ENCODE data around the gene ASXL1.
"Not testable (repeated sequence)": the region's sequence is repeated elsewhere in the genome, so short reads cannot be mapped to it uniquely, and the experiment has no call there.

ASXL1 gene

DNA sequence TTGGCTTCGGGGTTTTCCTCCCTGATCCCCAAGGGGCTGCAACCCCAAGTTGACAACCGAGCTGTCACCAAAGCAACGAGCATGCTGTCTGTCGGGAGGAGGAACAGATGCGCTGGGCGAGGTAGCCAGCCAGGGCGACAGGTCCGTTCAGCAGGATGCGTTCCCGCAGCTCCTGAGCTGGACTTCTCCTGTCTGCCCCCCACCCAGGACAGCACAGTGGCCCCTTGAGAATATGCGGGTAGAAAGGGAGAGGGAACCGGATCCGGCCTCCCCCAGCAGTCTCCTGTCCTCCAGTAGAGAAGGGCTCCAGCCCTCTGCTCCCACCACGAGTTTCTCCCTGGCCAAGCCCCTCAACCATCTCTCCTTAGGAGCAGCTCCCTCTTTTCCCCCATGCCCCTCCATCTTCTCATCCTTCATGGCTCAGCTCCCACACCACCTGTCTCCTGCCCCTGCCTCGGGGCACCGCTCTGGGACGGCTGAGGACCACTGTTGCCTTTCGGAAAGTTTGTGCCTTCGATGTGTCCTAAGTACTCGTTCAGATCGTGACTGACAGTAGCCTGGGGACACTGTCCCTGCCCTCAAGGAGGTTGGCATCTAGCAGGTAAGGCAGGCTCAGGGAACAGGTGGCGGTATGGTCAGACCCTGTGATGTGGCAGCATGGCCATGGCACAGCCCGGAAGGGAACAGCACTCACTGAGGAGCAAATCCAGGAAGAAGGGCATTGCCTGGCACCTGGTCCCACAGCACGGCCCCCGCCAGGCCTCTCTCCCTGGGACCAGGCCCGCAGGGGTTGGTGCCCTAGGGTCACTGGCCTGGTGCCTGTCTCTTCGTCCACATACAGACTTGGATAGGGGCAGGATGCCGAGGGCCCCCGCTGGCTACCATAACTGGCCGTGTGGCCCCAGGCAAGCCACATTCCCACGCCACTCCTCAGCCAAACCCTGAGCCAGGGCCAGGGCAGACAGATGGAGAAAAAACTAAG lies 96.3 kb downstream of the ASXL1 start:
- DNase-seq (ENCODE audit: low read depth), result no peak

DNA sequence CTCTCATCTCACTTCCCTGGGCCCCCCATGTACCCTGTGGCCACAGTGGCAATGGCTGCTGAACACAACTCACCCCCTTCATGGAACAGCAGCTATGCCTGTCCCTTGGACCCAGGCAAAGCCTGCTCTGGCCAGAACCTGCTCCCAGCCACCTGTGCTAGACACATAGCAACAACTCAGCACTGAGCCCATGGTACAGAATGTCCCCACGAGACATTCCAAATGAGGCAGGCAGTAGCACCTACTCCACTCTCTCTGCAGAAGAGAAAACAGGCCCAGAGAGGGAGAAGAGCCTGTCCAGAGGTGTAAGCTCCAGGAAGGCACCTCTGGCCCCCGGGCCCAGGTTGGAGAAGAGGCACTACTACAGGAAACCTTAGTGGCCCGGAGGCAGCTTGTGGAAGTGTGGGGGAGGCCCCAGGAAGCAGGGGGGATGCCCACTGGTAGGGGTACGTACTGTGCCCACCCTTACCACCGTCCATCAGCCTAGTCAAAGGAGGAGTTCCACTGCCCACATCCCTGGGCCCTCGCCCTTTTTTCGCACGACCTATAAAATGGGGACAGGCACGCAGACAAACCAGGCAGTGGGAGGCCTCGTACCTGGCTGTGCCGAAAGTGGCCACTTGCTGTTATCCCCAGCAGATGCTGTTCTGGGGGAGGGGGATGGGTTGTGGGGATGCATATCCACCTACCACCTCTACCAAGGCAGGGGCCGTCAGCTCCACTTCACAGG lies 97.2 kb downstream of the ASXL1 start:
- no peak for DNase-seq (ENCODE audit: low read depth)

DNA sequence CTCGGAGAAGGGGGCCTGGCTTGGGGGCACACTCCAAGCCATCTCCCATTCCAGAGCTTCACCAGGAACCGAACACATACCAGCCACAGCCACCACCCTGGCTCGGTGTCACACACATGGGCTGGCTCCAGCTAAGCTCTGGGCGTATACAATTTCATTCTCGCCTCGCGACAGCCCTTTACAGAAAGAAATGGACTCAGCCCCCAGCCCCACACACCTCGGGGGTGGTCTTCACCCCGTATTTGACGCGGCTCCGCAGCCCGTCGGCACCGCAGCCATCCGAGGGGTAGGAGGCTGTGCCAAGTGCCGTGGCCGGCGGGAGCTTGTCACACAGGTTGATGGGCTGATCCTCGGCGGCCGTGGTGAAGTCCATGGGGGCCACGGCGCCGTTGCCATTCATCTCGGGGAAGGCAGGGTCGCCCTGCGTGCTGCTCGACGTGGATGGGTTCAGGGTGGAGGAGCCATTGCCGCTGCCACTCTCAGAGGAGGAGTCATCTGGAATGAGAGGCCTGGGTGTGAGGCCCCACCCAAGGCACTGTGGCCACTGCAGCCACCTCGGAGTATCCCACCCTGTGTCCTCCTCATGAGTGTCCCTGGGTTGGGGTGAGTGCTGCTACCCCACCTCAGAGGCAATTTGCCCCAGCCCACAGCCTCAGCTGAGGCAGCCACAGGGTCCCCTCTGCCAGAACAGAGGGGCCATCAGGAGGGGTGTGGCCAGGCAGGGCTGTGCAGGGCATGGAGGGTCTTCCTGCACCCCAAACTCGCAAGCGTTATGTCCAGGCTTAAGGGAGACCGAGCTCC lies 98.0 kb downstream of the ASXL1 start:
- no peak for DNase-seq (ENCODE audit: low read depth)

DNA sequence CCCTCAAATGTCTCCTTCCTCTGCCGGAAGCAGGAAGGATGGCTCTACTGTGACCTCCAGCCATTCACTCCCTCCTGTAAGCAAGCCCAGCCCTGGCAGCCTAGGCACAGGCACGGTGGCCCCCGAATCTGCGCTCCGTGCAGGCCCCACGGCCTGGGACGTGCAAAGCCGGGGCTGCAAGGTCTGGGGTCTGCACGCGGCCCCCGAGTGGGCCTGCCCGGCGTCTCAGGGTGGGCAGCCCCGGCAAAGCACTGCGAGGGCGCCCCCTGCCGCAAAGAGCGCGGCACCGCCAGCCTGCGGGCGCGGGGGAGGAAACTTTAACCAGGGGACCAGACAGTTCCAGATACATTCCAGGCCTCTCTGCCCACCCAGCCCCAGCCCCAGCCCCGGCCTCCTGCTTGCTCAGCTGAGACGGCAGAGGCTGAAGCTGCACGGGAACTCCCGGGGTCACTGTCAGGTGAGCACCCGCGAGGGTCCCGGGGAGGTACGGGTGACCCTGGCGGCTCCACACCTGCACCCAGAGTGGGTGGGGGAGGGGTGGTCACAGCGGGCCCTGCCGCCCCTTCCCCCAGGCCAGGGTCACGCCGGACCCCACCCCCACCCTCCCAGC lies 98.8 kb downstream of the ASXL1 start:
- no peak for DNase-seq (ENCODE audit: low read depth)

GRCh38 chr20:32457479-32457986 lies 99.4 kb downstream of the ASXL1 start:
- no peak for DNase-seq (ENCODE audit: low read depth)

GRCh38 chr20:32458061-32458836 lies 100.1 kb downstream of the ASXL1 start:
- DNase-seq (ENCODE audit: low read depth), result no peak

GRCh38 chr20:32458837-32459220 lies 100.7 kb downstream of the ASXL1 start:
- DNase-seq (ENCODE audit: low read depth), result no peak

DNA sequence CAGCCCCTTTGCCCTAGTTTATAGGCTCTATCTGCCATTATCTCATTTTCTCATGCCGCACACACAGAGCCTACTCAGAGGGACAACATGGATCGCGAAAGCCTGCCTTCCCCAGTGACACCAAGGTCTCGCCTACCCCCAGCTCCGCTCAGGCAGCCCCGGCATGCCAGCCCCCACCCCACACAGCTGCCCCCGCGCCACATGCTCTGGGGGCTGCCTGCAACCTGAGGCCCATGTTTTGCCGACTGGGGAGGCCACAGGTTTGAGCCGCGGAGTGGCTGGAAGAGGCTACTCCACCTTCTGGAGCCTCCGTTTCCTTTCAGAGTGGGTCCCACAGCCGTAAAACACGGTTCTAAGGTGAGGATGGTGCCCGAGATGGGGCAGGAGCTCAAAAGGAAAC lies 102.1 kb downstream of the ASXL1 start:
- no peak for DNase-seq (ENCODE audit: low read depth)

- no peak for DNase-seq (ENCODE audit: low read depth)
These were observed 102.7 kb downstream of the ASXL1 start for GRCh38 chr20:32460683-32461320.

DNA sequence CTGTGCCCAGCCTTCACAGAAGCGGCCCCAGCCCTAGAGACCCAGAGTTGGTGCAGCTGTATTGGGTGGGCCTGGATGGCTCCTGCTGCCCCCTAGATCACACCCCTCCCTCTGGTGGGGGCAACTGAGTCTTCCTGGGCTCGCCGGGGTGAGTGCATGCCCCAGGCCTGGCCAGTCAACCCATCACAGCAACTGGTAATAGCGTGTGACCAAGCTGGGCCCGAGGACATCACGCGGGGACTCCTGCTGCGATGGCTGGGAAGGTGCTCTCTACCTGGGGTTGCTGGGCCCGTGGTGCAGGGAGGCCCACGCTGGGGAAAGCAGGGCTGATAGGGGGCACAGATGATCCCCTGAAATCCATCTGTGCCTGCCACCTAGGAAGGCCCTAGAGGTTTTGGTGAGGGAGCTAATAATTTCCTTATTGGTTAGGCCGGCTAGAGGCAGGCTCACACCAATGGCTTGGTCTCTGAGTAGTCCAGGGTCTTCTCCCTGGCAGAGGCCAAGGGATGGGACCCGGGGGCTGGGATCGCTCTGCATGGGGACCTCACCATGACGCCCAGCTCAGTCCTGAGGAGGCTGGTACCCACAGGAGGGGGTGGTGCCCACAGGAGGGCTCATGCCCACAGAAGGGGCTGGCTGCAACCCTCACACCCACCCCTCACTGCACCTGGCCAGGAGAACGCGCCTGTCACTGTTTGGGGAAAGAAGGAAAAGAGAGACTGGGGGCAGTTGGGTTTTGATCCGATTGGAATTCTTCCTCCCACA lies 103.9 kb downstream of the ASXL1 start:
- DNase-seq (ENCODE audit: low read depth), result no peak

DNA sequence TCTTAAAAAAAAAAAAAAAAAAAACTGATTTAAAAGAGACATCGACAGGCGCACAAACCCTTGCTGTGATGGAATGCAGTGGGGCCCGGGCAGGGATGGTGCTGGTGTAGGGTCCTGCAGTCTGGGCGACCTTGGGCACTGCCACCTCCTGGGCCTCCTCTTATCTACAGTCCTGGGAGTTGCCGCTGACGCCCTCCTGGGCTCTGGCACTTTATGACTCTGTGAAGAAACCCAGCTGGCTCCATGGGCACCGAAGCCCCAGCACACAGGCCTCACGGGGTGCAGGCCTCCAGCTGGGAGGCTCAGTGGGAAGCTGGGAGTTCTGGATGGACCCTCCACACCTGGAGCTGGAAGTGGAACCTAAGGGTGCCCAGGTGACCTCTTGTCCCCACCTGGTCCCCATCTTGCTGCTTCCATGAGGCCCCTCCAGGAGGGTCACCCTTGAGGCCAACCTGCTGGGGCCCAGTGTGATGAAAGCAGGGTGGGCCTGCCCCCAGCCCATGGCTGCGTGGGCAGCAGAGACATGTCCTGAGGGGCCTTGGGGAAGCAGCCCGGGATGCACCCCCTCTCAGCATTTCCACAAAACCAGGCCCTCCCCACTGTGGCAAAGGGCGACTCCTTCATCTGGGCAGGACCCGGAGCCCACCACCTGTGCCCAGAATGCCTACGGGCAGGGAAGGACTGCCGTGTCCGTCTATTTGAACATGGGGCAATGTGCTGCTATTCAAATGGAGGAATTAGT lies 104.9 kb downstream of the ASXL1 start:
- no peak for DNase-seq (ENCODE audit: low read depth)

- DNase-seq (ENCODE audit: low read depth), result no peak
These were observed 105.7 kb downstream of the ASXL1 start for GRCh38 chr20:32463642-32464400.

DNA sequence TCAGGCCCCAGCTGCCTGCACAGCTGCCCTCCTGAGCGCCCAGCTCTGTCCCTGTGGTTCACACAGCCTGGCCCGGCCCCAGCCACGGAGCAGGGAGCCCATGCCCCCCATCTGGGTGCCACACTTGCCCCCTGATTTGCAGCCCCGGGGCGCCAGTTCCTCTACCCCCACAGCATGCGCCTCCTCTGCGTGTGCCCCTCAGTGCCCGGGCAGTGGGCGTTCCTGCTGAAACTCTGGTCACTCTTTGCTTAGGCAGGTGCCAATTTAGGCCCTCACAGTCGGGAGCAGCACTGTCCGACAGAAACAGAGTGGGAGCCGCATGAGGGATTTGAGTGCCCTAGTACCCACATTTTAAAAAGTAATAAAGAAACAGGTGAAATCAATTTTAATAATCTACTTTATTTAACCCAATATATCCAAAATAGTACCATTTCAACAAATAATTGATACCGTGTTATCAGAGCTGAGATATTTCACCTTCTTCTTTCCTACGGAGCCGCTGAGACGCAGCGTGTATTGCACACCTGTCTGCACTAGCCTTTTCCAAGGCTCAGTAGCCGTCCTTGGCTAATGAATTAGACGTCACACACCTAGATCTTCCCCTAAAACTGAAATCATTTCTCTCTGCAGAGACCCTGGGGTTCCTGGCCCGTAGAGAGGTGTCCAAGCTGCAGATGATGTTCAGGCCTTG lies 106.4 kb downstream of the ASXL1 start:
- no peak for DNase-seq (ENCODE audit: low read depth)

DNA sequence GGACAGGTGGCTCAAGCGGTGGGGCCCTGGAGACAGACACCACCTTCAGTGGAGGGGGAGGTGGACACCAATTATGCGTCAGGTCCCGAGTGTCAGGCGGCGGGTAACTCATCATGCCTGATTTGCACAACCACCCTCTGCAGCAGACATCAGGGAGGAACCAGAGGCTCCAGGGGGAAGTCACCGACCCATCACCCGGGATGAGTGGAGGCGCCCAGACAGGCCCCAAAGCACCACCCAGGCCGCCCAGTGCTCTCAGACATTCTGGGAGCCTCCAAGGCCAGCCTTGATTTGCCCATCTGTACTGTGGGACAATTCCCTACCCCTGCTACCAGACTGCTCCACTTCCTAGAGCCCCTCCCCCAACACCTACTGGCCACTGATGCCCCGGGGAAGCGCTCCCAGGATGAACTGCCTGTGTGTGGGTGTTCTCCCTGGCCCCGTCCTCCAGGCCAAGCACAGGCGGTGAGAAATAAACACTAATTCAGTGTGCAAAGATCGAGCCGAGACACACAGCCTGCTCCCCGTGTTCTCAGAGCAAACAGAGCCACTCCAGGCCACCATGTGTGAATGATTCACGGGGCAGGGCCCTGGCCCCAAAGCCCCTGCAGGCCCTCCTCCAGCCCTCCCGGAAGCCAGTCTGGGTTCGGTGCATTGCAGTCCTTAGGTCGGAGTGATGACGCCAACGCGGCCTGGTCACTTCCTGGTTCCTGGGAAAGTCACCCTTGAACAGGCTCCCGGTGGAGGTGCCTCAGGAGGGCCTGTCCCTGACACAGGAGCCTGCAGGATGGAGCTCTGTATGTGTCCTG lies 107.2 kb downstream of the ASXL1 start:
- DNase-seq (ENCODE audit: low read depth), result no peak

DNA sequence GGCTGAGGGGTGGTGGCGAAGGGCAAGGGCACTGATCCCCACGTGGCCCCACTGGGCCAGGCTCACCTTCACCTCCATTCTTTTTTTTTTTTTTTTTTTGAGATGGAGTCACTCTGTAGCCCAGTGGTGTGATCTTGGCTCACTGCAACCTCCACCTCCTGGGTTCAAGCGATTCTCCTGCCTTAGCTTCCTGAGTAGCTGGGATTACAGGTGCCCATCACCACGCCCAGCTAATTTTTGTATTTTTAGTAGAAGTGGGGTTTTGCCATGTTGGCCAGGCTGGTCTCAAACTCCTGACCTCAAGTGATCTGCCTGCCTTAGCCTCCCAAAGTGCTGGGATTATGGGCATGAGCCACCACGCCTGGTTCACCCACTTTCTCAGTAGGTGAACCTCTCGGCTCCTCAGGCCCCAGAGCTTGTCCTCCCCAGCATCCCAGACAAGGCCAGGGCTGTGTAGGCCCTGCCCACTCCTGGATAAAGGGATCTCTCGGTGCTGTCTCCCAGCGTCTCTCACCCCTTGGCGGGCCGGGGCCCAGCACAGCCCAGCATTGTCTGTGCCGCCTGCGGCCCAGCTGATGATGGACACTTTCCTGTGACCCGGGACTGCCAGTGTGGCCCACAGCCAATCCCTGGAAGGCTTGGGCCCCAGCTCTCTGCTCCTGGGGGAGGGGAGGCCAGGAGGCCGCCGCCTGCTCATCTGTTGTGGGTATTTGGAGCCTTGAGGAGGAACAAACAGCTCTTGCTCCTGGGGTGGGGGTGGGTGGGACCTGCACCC lies 108.0 kb downstream of the ASXL1 start:
- DNase-seq (ENCODE audit: low read depth), result not testable (repeated sequence)

Measured in T-helper 22 cell (primary cell).